Activated CD4-positive, alpha-beta T cell treated with anti-CD3 and anti-CD28 coated beads, Interleukin-2, amount 10 ng/mL, durations not matched to agents 7 days and 5 days (primary cell): ENCODE data around the gene MCTP1. TPM values are rescaled to one million over a fixed set of nuclear protein-coding genes. Genes with fewer than 3 reads are reported as not detected.

Experiments used
- CTCF ChIA-PET: fragments of 350-600 bp; sonication (Branson Sonifier 250); formaldehyde crosslinking; loops from one replicate; lab custom pipeline; 2021; ENCODE audit warnings: antibody characterized with exemption; lab: Charles Lee
- POLR2A ChIA-PET: fragments of 350-600 bp; sonication (Branson Sonifier 250); formaldehyde crosslinking; loops from one replicate; lab custom pipeline; 2021; ENCODE audit warnings: antibody characterized with exemption; lab: Charles Lee
- DNase-seq: peaks from one replicate; pipeline ENCODE4 v3.0.0-alpha.2; 2020
- H3K27ac Mint-ChIP-seq: one replicate; pipeline ENCODE4 v1.8.0; 2021; ENCODE audit warnings: mild to moderate bottlenecking, moderate library complexity, mixed read lengths
- H3K27me3 Mint-ChIP-seq: one replicate; pipeline ENCODE4 v1.8.0; 2021; ENCODE audit warnings: mixed read lengths
- H3K36me3 Mint-ChIP-seq: one replicate; pipeline ENCODE4 v1.8.0; 2021; ENCODE audit warnings: low read depth, mixed read lengths
- H3K4me1 Mint-ChIP-seq: one replicate; pipeline ENCODE4 v1.8.0; 2021; ENCODE audit warnings: mixed read lengths
- H3K4me3 Mint-ChIP-seq: one replicate; pipeline ENCODE4 v1.8.0; 2021; ENCODE audit warnings: mild to moderate bottlenecking, moderate library complexity, mixed read lengths
- H3K9me3 Mint-ChIP-seq: one replicate; pipeline ENCODE4 v1.8.0; 2021; ENCODE audit warnings: mixed read lengths
- total RNA-seq, 2 experiments: library from RNA; stranded (reverse); gene quantifications; one replicate each; pipeline ENCODE4 v1.2.3, GENCODE V29; 2021

MCTP1 gene
- total RNA-seq, 2 experiments from 2014 or later, result 0.08 TPM; not detected in 1

GRCh38 chr5:94748212-94748611, 536.7 kb downstream of the MCTP1 start:
- Mint-ChIP-seq H3K9me3 (no peaks in the 10 kb centered on the region), H3K4me1 (peaks cover 2% of the 10 kb centered on the region), H3K4me3 (no peak overlapping the region), H3K27me3 (no peaks in the 10 kb centered on the region), H3K27ac (no peak overlapping the region), H3K36me3 (no peaks in the 10 kb centered on the region)
- no peak for DNase-seq
- ChIA-PET CTCF (interaction anchor here (1.2 kb wide), 1 partner anchor 10 kb away, joined by 3 read pairs; no protein-coding TSS in a partner anchor), POLR2A (no interaction called here)

GRCh38 chr5:94747371-94747770, 537.5 kb downstream of the MCTP1 start:
- Mint-ChIP-seq H3K4me1 (peaks cover 2% of the 10 kb centered on the region), H3K9me3 (no peaks in the 10 kb centered on the region), H3K27ac (no peak overlapping the region), H3K36me3 (no peaks in the 10 kb centered on the region), H3K4me3 (no peak overlapping the region), H3K27me3 (no peaks in the 10 kb centered on the region)
- CTCF ChIA-PET, result interaction anchor here (0.5 to 1.6 kb wide), 2 partner anchors 9 to 639 kb away, joined by 3 to 5 read pairs; no protein-coding TSS in a partner anchor
- POLR2A ChIA-PET, result no interaction called here
- DNase-seq, result no peak

GRCh38 chr5:94746731-94747124, 538.2 kb downstream of the MCTP1 start:
- no peak overlapping the region for H3K27ac Mint-ChIP-seq
- H3K4me3 Mint-ChIP-seq, result no peak overlapping the region
- no peaks in the 10 kb centered on the region for H3K9me3 Mint-ChIP-seq
- H3K4me1 Mint-ChIP-seq, result peaks cover 2% of the 10 kb centered on the region
- no peaks in the 10 kb centered on the region for H3K27me3 Mint-ChIP-seq
- ChIA-PET POLR2A (interaction anchor here (0.6 kb wide), 1 partner anchor 357 kb away, joined by 3 read pairs; no protein-coding TSS in a partner anchor), CTCF (interaction anchor here (1.6 kb wide), 1 partner anchor 8 kb away, joined by 5 read pairs; no protein-coding TSS in a partner anchor)
- no peaks in the 10 kb centered on the region for H3K36me3 Mint-ChIP-seq
- no peak for DNase-seq

GRCh38 chr5:94745786-94746730, 538.8 kb downstream of the MCTP1 start:
- no peak overlapping the region for H3K27ac Mint-ChIP-seq
- no peaks in the 10 kb centered on the region for H3K9me3 Mint-ChIP-seq
- POLR2A ChIA-PET, result interaction anchor here (0.6 kb wide), 1 partner anchor 357 kb away, joined by 3 read pairs; no protein-coding TSS in a partner anchor
- no peaks in the 10 kb centered on the region for H3K36me3 Mint-ChIP-seq
- no peak for DNase-seq
- peaks cover 2% of the 10 kb centered on the region for H3K4me1 Mint-ChIP-seq
- no peaks in the 10 kb centered on the region for H3K27me3 Mint-ChIP-seq
- CTCF ChIA-PET, result interaction anchor here (1.6 kb wide), 1 partner anchor 8 kb away, joined by 5 read pairs; no protein-coding TSS in a partner anchor
- no peak overlapping the region for H3K4me3 Mint-ChIP-seq

GRCh38 chr5:94744906-94745305, 540.0 kb downstream of the MCTP1 start:
- CTCF ChIA-PET, result interaction anchor here (0.9 kb wide), 1 partner anchor 27 kb away, joined by 3 read pairs; no protein-coding TSS in a partner anchor
- no peaks in the 10 kb centered on the region for H3K9me3 Mint-ChIP-seq
- H3K27ac Mint-ChIP-seq, result no peak overlapping the region
- H3K27me3 Mint-ChIP-seq, result no peaks in the 10 kb centered on the region
- POLR2A ChIA-PET, result no interaction called here
- H3K36me3 Mint-ChIP-seq, result no peaks in the 10 kb centered on the region
- no peak overlapping the region for H3K4me3 Mint-ChIP-seq
- no peak for DNase-seq
- H3K4me1 Mint-ChIP-seq, result peaks cover 2% of the 10 kb centered on the region

- POLR2A ChIA-PET, result no interaction called here
- no peak for DNase-seq
- H3K36me3 Mint-ChIP-seq, result no peaks in the 10 kb centered on the region
- CTCF ChIA-PET, result interaction anchor here (0.7 to 1.0 kb wide), 3 partner anchors 68 to 186 kb away, joined by 3 to 5 read pairs (median 3); no protein-coding TSS in a partner anchor
- H3K4me1 Mint-ChIP-seq, result no peaks in the 10 kb centered on the region
- no peak overlapping the region for H3K4me3 Mint-ChIP-seq
- no peaks in the 10 kb centered on the region for H3K27me3 Mint-ChIP-seq
- H3K9me3 Mint-ChIP-seq, result no peaks in the 10 kb centered on the region
- no peak overlapping the region for H3K27ac Mint-ChIP-seq
Observed at GRCh38 chr5:94742852-94743251, 542.0 kb downstream of the MCTP1 start.

GRCh38 chr5:94740286-94740685, 544.6 kb downstream of the MCTP1 start:
- no peak for DNase-seq
- no peaks in the 10 kb centered on the region for H3K4me1 Mint-ChIP-seq
- CTCF ChIA-PET, result no interaction called here
- no peak overlapping the region for H3K27ac Mint-ChIP-seq
- H3K4me3 Mint-ChIP-seq, result no peak overlapping the region
- no peaks in the 10 kb centered on the region for H3K36me3 Mint-ChIP-seq
- no peaks in the 10 kb centered on the region for H3K27me3 Mint-ChIP-seq
- POLR2A ChIA-PET, result no interaction called here
- H3K9me3 Mint-ChIP-seq, result no peaks in the 10 kb centered on the region

- Mint-ChIP-seq H3K4me3 (no peak overlapping the region), H3K9me3 (no peaks in the 10 kb centered on the region), H3K27ac (no peak overlapping the region), H3K4me1 (no peaks in the 10 kb centered on the region), H3K27me3 (no peaks in the 10 kb centered on the region), H3K36me3 (no peaks in the 10 kb centered on the region)
- POLR2A ChIA-PET, result no interaction called here
- CTCF ChIA-PET, result interaction anchor here (1.0 to 1.7 kb wide), 3 partner anchors 13 to 211 kb away, joined by 4 to 5 read pairs (median 5); no protein-coding TSS in a partner anchor
- DNase-seq, result no peak
Observed at GRCh38 chr5:94736498-94736897, 548.4 kb downstream of the MCTP1 start.

- POLR2A ChIA-PET, result no interaction called here
- Mint-ChIP-seq H3K9me3 (no peaks in the 10 kb centered on the region), H3K27ac (no peak overlapping the region), H3K4me3 (no peak overlapping the region), H3K4me1 (peaks cover 3% of the 10 kb centered on the region), H3K27me3 (no peaks in the 10 kb centered on the region), H3K36me3 (no peaks in the 10 kb centered on the region)
- CTCF ChIA-PET, result no interaction called here
- no peak for DNase-seq
Observed at GRCh38 chr5:94731471-94731870, 553.4 kb downstream of the MCTP1 start.

GRCh38 chr5:94725142-94725541, 559.8 kb downstream of the MCTP1 start:
- POLR2A ChIA-PET, result no interaction called here
- Mint-ChIP-seq H3K36me3 (no peaks in the 10 kb centered on the region), H3K4me1 (no peaks in the 10 kb centered on the region), H3K4me3 (no peak overlapping the region), H3K9me3 (no peaks in the 10 kb centered on the region), H3K27ac (no peak overlapping the region), H3K27me3 (peaks cover 13% of the 10 kb centered on the region)
- no peak for DNase-seq
- CTCF ChIA-PET, result interaction anchor here (0.7 to 1.0 kb wide), 3 partner anchors 11 to 22 kb away, joined by 3 to 4 read pairs (median 3); no protein-coding TSS in a partner anchor

- ChIA-PET CTCF (interaction anchor here (1.1 kb wide), 1 partner anchor 191 kb away, joined by 3 read pairs; no protein-coding TSS in a partner anchor), POLR2A (no interaction called here)
- no peak for DNase-seq
- H3K27me3 Mint-ChIP-seq, result peaks cover 5% of the 10 kb centered on the region
- no peaks in the 10 kb centered on the region for H3K4me1 Mint-ChIP-seq
- no peaks in the 10 kb centered on the region for H3K9me3 Mint-ChIP-seq
- no peak overlapping the region for H3K4me3 Mint-ChIP-seq
- no peak overlapping the region for H3K27ac Mint-ChIP-seq
- peaks cover 12% of the 10 kb centered on the region for H3K36me3 Mint-ChIP-seq
Observed at GRCh38 chr5:94715768-94716167, 569.1 kb downstream of the MCTP1 start.

GRCh38 chr5:94711785-94712184, 573.1 kb downstream of the MCTP1 start:
- no peak for DNase-seq
- H3K4me3 Mint-ChIP-seq, result no peak overlapping the region
- CTCF ChIA-PET, result interaction anchor here (0.7 to 1.0 kb wide), 2 partner anchors 11 to 84 kb away, joined by 3 read pairs; no protein-coding TSS in a partner anchor
- no peaks in the 10 kb centered on the region for H3K27me3 Mint-ChIP-seq
- H3K4me1 Mint-ChIP-seq, result no peaks in the 10 kb centered on the region
- no peak overlapping the region for H3K27ac Mint-ChIP-seq
- POLR2A ChIA-PET, result no interaction called here
- no peaks in the 10 kb centered on the region for H3K9me3 Mint-ChIP-seq
- peaks cover 18% of the 10 kb centered on the region for H3K36me3 Mint-ChIP-seq

GRCh38 chr5:94709277-94709676, 575.6 kb downstream of the MCTP1 start:
- Mint-ChIP-seq H3K27me3 (no peaks in the 10 kb centered on the region), H3K4me3 (no peak overlapping the region), H3K36me3 (peaks cover 18% of the 10 kb centered on the region), H3K9me3 (no peaks in the 10 kb centered on the region), H3K27ac (no peak overlapping the region), H3K4me1 (no peaks in the 10 kb centered on the region)
- CTCF ChIA-PET, result interaction anchor here (1.3 kb wide), 1 partner anchor 26 kb away, joined by 5 read pairs; no protein-coding TSS in a partner anchor
- POLR2A ChIA-PET, result no interaction called here
- DNase-seq, result no peak
